BLaER1 (cell line): ENCODE measurements around the gene EIF3F.

Experiments
- H3K27ac ChIP-seq: shearing (Covaris generic); formaldehyde crosslinking; 2 replicates; pipeline ENCODE4 v1.8.1; 2022
- H3K27me3 ChIP-seq: shearing (Covaris generic); formaldehyde crosslinking; 2 replicates; pipeline ENCODE4 v1.8.1; 2022
- H3K36me3 ChIP-seq: shearing (Covaris generic); formaldehyde crosslinking; 2 replicates; pipeline ENCODE4 v1.8.1; 2022
- H3K4me1 ChIP-seq: shearing (Covaris generic); formaldehyde crosslinking; 2 replicates; pipeline ENCODE4 v1.8.1; 2022
- H3K4me2 ChIP-seq: shearing (Covaris generic); formaldehyde crosslinking; 2 replicates; pipeline ENCODE4 v1.8.1; 2022
- H3K4me3 ChIP-seq: shearing (Covaris generic); formaldehyde crosslinking; 2 replicates; pipeline ENCODE4 v1.8.1; 2022
- H3K9ac ChIP-seq: shearing (Covaris generic); formaldehyde crosslinking; 2 replicates; pipeline ENCODE4 v1.8.1; 2022
- H3K9me3 ChIP-seq: shearing (Covaris generic); formaldehyde crosslinking; 2 replicates; pipeline ENCODE4 v1.8.1; 2022
- H4K20me1 ChIP-seq: shearing (Covaris generic); formaldehyde crosslinking; 2 replicates; pipeline ENCODE4 v1.8.1; 2022
- Cebpa-rat ChIP-seq: shearing (Covaris generic); IDR thresholded peaks from 2 replicates; pipeline ENCODE4 v1.8.1; 2022

Gene EIF3F

DNA sequence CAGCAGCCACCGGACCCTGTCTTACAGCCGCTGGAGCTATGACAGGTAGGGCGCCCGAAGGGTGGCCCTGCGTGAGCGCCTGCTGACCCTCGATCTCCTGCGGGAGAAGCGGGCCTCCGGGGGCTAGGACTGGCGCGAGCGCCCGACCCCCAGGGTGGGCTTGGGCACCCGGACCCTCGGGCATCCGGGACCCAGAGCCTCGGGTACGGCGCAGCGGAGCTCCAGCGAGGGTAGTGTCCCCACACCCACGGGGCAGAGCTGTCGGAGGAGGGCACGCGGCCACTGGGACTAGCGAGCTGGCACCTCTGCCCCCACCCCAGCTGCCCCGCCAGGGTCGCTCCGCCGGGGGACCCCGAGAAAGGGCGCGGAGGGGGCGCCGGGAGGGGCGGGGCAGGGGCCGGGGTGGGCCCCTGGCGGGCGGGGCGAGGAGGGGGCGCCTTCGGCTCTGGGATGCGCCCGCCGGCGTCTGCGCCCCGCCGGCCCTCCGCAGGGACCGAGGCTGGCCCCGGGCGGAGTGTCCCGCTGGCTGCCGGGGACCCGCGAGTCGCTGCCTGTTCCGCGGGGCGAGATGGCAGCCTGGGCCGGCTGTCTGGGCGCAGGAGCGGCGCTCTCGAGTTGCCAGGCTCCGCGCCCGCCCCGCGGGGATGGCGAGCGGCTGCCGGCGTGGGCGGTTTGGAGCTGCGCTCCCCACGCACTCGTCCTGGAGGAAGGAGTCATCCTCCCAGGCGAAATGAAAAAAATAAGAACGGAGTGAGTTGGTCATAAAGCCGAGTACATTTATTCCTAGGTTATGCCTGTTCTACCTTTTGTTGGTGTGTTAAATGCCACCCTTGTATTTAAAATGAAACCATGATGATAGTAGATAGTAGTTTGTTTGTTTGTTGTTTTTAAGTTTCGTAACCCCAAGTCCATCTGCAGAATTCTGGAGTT, 32.4 kb downstream of the EIF3F start:
- Histone ChIP-seq H3K27me3 (peaks cover 38% of the 10 kb centered on the region), H3K9me3 (no peaks in the 10 kb centered on the region), H3K36me3 (no peaks in the 10 kb centered on the region), H3K4me1 (peaks cover 14% of the 10 kb centered on the region), H3K4me2 (peak overlapping the region; percentile 99), H3K27ac (no peak overlapping the region), H3K4me3 (peak overlapping the region; percentile 74), H3K9ac (peak overlapping the region; percentile 53), H4K20me1 (no peaks in the 10 kb centered on the region)
- no peak for TF ChIP-seq Cebpa-rat

- Histone ChIP-seq H3K4me1 (peaks cover 14% of the 10 kb centered on the region), H3K27ac (no peak overlapping the region), H3K36me3 (no peaks in the 10 kb centered on the region), H4K20me1 (no peaks in the 10 kb centered on the region), H3K4me2 (peak overlapping the region; percentile 99), H3K9me3 (no peaks in the 10 kb centered on the region), H3K9ac (no peak overlapping the region), H3K4me3 (peak overlapping the region; percentile 74), H3K27me3 (peaks cover 38% of the 10 kb centered on the region)
- TF ChIP-seq Cebpa-rat: no peak
Measured at GRCh38 chr11:8020244-8020597, 33.1 kb downstream of the EIF3F start.

DNA sequence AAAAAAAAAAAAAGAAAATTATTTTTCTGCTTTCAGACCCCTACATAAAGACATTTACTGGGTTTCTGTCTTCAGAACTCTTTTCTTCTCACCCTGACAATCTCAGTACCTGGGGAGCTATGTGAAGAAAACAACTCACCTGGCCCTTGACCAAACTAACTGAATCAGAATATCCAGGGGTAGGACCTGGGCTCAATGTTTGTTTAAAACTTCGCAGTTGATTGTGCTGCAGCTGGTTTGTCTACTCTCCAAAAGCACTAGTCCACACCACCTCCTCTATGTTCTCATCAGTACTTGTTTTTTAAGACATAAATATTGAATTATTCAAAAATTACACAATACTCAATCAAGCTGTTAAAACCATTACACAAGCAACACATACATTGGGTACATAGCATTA, 34.8 kb downstream of the EIF3F start:
- H3K4me2 ChIP-seq: no peak overlapping the region
- H3K27me3 ChIP-seq: peaks cover 38% of the 10 kb centered on the region
- H3K4me3 ChIP-seq: no peak overlapping the region

GRCh38 chr11:8022876-8023275, 35.7 kb downstream of the EIF3F start:
- peaks cover 14% of the 10 kb centered on the region for H3K4me1 ChIP-seq
- H3K9me3 ChIP-seq: no peaks in the 10 kb centered on the region
- no peaks in the 10 kb centered on the region for H4K20me1 ChIP-seq
- no peak overlapping the region for H3K27ac ChIP-seq
- H3K4me3 ChIP-seq: no peak overlapping the region
- H3K4me2 ChIP-seq: no peak overlapping the region
- peaks cover 35% of the 10 kb centered on the region for H3K27me3 ChIP-seq
- TF ChIP-seq Cebpa-rat: no peak
- no peaks in the 10 kb centered on the region for H3K36me3 ChIP-seq
- no peak overlapping the region for H3K9ac ChIP-seq

More for the DNA sequence above, 34.8 kb downstream of the EIF3F start:
- H3K27ac ChIP-seq: no peak overlapping the region
- no peaks in the 10 kb centered on the region for H3K9me3 ChIP-seq
- peaks cover 14% of the 10 kb centered on the region for H3K4me1 ChIP-seq
- no peak overlapping the region for H3K9ac ChIP-seq
- H4K20me1 ChIP-seq: no peaks in the 10 kb centered on the region
- no peaks in the 10 kb centered on the region for H3K36me3 ChIP-seq
- no peak for TF ChIP-seq Cebpa-rat

- Histone ChIP-seq H3K4me3 (no peak overlapping the region), H3K27ac (no peak overlapping the region), H3K36me3 (no peaks in the 10 kb centered on the region), H3K9ac (no peak overlapping the region), H4K20me1 (no peaks in the 10 kb centered on the region), H3K9me3 (no peaks in the 10 kb centered on the region), H3K4me2 (no peak overlapping the region), H3K4me1 (peaks cover 8% of the 10 kb centered on the region), H3K27me3 (peaks cover 26% of the 10 kb centered on the region)
- no peak for TF ChIP-seq Cebpa-rat
Measured at GRCh38 chr11:8023831-8024555, 36.9 kb downstream of the EIF3F start.

- Histone ChIP-seq H3K36me3 (no peaks in the 10 kb centered on the region), H3K9ac (no peak overlapping the region), H3K9me3 (no peaks in the 10 kb centered on the region), H3K27me3 (peaks cover 15% of the 10 kb centered on the region), H3K4me1 (peaks cover 3% of the 10 kb centered on the region), H4K20me1 (no peaks in the 10 kb centered on the region), H3K4me2 (no peak overlapping the region), H3K27ac (no peak overlapping the region), H3K4me3 (no peak overlapping the region)
- TF ChIP-seq Cebpa-rat: no peak
Measured at GRCh38 chr11:8025123-8025522, 38.0 kb downstream of the EIF3F start.

GRCh38 chr11:8025816-8026215, 38.7 kb downstream of the EIF3F start:
- no peak overlapping the region for H3K4me2 ChIP-seq

DNA sequence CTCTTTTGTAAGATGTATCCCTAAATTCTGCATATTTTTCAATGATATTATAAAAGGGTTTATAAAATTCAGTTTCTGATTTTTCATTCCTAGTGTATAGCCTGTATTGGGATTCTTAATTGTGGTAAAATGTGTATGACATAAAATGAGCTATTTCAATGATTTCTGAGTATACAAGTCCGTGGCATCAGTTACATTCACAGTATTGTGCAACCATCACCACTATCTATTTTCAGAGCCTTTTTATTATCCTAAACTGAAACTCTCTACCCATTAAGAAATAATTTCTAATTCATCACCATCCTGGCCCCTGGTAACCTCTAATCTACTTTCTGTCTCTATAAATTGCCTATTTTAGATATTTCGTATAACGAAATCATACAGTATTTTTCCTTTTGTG, 39.8 kb downstream of the EIF3F start:
- Histone ChIP-seq H3K9me3 (no peaks in the 10 kb centered on the region), H3K4me2 (no peak overlapping the region), H3K36me3 (no peaks in the 10 kb centered on the region), H3K27me3 (no peaks in the 10 kb centered on the region), H3K4me1 (no peaks in the 10 kb centered on the region), H3K27ac (no peak overlapping the region), H4K20me1 (no peaks in the 10 kb centered on the region), H3K4me3 (no peak overlapping the region), H3K9ac (no peak overlapping the region)
- no peak for TF ChIP-seq Cebpa-rat

More at GRCh38 chr11:8025816-8026215, 38.7 kb downstream of the EIF3F start:
- H3K9me3 ChIP-seq: no peaks in the 10 kb centered on the region
- H4K20me1 ChIP-seq: no peaks in the 10 kb centered on the region
- no peak overlapping the region for H3K27ac ChIP-seq
- no peak overlapping the region for H3K4me3 ChIP-seq
- peaks cover 8% of the 10 kb centered on the region for H3K27me3 ChIP-seq
- H3K9ac ChIP-seq: no peak overlapping the region
- H3K4me1 ChIP-seq: no peaks in the 10 kb centered on the region
- no peaks in the 10 kb centered on the region for H3K36me3 ChIP-seq
- no peak for TF ChIP-seq Cebpa-rat

DNA sequence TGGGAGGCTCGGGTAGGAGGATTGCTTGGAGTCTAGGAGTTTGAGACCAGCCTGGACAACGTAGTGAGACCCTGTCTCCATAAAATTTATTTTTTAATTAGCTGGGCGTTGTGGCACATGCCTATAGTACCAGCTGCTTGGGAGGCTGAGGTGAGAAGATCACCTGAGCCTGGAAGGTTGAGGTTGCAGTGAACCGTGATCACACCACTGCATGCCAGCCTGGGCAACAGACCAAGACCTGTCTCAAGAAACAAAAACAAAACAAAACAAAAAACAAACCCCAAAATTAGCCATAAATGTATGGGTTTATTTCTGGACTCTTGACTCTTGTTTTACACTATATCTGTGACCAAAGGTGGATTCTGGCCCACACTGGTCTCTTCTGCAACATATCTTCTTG, 41.6 kb downstream of the EIF3F start:
- no peak overlapping the region for H3K27ac ChIP-seq
- no peaks in the 10 kb centered on the region for H3K36me3 ChIP-seq
- H3K27me3 ChIP-seq: no peaks in the 10 kb centered on the region
- no peak overlapping the region for H3K4me3 ChIP-seq
- H3K4me1 ChIP-seq: peaks cover 10% of the 10 kb centered on the region
- no peaks in the 10 kb centered on the region for H4K20me1 ChIP-seq
- H3K9ac ChIP-seq: no peak overlapping the region
- no peak overlapping the region for H3K4me2 ChIP-seq
- no peak for TF ChIP-seq Cebpa-rat
- no peaks in the 10 kb centered on the region for H3K9me3 ChIP-seq
